Calu3 (cell line): Measurements from ENCODE around the gene ADAM30. TPM values are rescaled to one million over a fixed set of nuclear protein-coding genes. Genes with fewer than 3 reads are reported as not detected.

Experiments
- BruUV-seq: library from RNA; stranded (reverse); fragments of 400-500 nt; replicated peaks from 2 replicates; lab custom pipeline; 2021; lab: Mats Ljungman, UMichigan
- CTCF ChIA-PET: fragments of 300-600 bp; sonication (Branson Sonifier 250); formaldehyde crosslinking; loops from one replicate; lab custom pipeline; 2022; ENCODE audit warnings: antibody characterized with exemption; lab: Charles Lee
- DNase-seq: peaks from one replicate; pipeline ENCODE4 v3.0.0; 2022
- H3K27ac Mint-ChIP-seq: one replicate; pipeline ENCODE4 v1.8.0; 2022; ENCODE audit warnings: mixed read lengths; ENCODE audit not compliant: unreplicated experiment
- H3K27me3 Mint-ChIP-seq: one replicate; pipeline ENCODE4 v1.8.0; 2022; ENCODE audit warnings: mixed read lengths; ENCODE audit not compliant: unreplicated experiment
- H3K36me3 Mint-ChIP-seq: one replicate; pipeline ENCODE4 v1.8.0; 2022; ENCODE audit warnings: mild to moderate bottlenecking, moderate library complexity, mixed read lengths; ENCODE audit not compliant: insufficient read depth, unreplicated experiment
- H3K4me1 Mint-ChIP-seq: one replicate; pipeline ENCODE4 v1.8.0; 2022; ENCODE audit warnings: mild to moderate bottlenecking, low read depth, mixed read lengths; ENCODE audit not compliant: unreplicated experiment
- H3K4me3 Mint-ChIP-seq: one replicate; pipeline ENCODE4 v1.8.0; 2022; ENCODE audit warnings: mild to moderate bottlenecking, low read depth, moderate library complexity, mixed read lengths; ENCODE audit not compliant: unreplicated experiment
- H3K9me3 Mint-ChIP-seq: one replicate; pipeline ENCODE4 v1.8.0; 2022; ENCODE audit warnings: low read depth, mixed read lengths; ENCODE audit not compliant: unreplicated experiment
- intact Hi-C: fragments of 100-400 bp; cut with micrococcal nuclease; formaldehyde crosslinking; loops from one replicate; pipeline ENCODE4 v1.10.0; 2022; ENCODE audit not compliant: unreplicated experiment
- total RNA-seq: library from RNA; stranded (reverse); gene quantifications from 2 replicates; pipeline ENCODE4 v1.2.3, GENCODE V29; 2022
- TF ChIP-seq, protein P1 (sequence below): fragments of 200-600 bp; IDR thresholded peaks from one replicate; pipeline ENCODE4 v1.8.0; 2022; ENCODE audit warnings: antibody characterized with exemption; ENCODE audit not compliant: unreplicated experiment

Gene ADAM30
- total RNA-seq, 1 experiment from 2014 or later: not detected

GRCh38 chr1:119914071-119914470 lies 17.8 kb upstream of the ADAM30 start:
- TF ChIP-seq, protein P1, sequence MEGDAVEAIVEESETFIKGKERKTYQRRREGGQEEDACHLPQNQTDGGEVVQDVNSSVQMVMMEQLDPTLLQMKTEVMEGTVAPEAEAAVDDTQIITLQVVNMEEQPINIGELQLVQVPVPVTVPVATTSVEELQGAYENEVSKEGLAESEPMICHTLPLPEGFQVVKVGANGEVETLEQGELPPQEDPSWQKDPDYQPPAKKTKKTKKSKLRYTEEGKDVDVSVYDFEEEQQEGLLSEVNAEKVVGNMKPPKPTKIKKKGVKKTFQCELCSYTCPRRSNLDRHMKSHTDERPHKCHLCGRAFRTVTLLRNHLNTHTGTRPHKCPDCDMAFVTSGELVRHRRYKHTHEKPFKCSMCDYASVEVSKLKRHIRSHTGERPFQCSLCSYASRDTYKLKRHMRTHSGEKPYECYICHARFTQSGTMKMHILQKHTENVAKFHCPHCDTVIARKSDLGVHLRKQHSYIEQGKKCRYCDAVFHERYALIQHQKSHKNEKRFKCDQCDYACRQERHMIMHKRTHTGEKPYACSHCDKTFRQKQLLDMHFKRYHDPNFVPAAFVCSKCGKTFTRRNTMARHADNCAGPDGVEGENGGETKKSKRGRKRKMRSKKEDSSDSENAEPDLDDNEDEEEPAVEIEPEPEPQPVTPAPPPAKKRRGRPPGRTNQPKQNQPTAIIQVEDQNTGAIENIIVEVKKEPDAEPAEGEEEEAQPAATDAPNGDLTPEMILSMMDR: no peak
- H3K27ac Mint-ChIP-seq: no peak overlapping the region
- H3K9me3 Mint-ChIP-seq: no peaks in the 10 kb centered on the region
- CTCF ChIA-PET: no interaction called here
- H3K4me3 Mint-ChIP-seq: no peak overlapping the region
- intact Hi-C loops: no loop called here
- no TSS peak for BruUV-seq
- H3K27me3 Mint-ChIP-seq: no peaks in the 10 kb centered on the region
- DNase-seq: no peak
- H3K4me1 Mint-ChIP-seq: no peaks in the 10 kb centered on the region
- H3K36me3 Mint-ChIP-seq: peaks cover 14% of the 10 kb centered on the region

DNA sequence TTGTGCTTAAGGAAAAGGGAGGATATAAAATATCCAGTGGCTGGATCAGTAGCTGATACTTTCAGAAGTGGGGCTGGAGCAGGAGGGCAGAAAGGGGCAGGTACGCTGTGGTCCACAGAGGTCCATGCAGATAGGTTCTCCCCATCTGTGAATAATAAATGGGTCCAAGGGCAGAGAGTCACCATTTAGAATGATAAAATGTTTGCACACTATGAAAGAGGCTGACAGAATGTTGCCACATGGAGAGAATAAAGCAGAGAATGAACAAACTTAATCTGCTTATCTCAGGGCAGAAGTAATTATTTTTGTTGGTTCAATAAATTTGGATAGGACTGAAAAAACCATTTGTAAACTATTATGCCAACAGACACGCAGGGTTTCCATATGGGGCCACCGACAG lies 16.6 kb upstream of the ADAM30 start:
- peaks cover 10% of the 10 kb centered on the region for H3K36me3 Mint-ChIP-seq
- DNase-seq: no peak
- TF ChIP-seq, protein P1: no peak
- H3K4me3 Mint-ChIP-seq: no peak overlapping the region
- no TSS peak for BruUV-seq
- intact Hi-C loops: no loop called here
- CTCF ChIA-PET: no interaction called here
- no peaks in the 10 kb centered on the region for H3K9me3 Mint-ChIP-seq
- no peaks in the 10 kb centered on the region for H3K4me1 Mint-ChIP-seq
- H3K27ac Mint-ChIP-seq: no peak overlapping the region
- H3K27me3 Mint-ChIP-seq: no peaks in the 10 kb centered on the region

- Mint-ChIP-seq H3K9me3 (no peaks in the 10 kb centered on the region), H3K4me3 (no peak overlapping the region), H3K27me3 (no peaks in the 10 kb centered on the region), H3K4me1 (no peaks in the 10 kb centered on the region), H3K27ac (no peak overlapping the region), H3K36me3 (peaks cover 4% of the 10 kb centered on the region)
- intact Hi-C loops: no loop called here
- BruUV-seq: no TSS peak
- TF ChIP-seq, protein P1: no peak
- no peak for DNase-seq
- CTCF ChIA-PET: no interaction called here
Measured at GRCh38 chr1:119911775-119912174, 15.5 kb upstream of the ADAM30 start.

- Mint-ChIP-seq H3K4me1 (no peaks in the 10 kb centered on the region), H3K27me3 (no peaks in the 10 kb centered on the region), H3K9me3 (no peaks in the 10 kb centered on the region), H3K4me3 (no peak overlapping the region), H3K27ac (no peak overlapping the region), H3K36me3 (peaks cover 9% of the 10 kb centered on the region)
- no peak for DNase-seq
- intact Hi-C loops: no loop called here
- BruUV-seq: no TSS peak
- TF ChIP-seq, protein P1: no peak
- CTCF ChIA-PET: interaction anchor here (1.2 kb wide), 1 partner anchor 19 kb away, joined by 3 read pairs; no protein-coding TSS in a partner anchor
Measured at GRCh38 chr1:119910618-119911017, 14.3 kb upstream of the ADAM30 start.
